K562 (cell line): Measurements from ENCODE around the gene GHRL. TPM values are rescaled to one million over a fixed set of nuclear protein-coding genes. Genes with fewer than 3 reads are reported as not detected.

Experiments
- ATAC-seq: fragments of 200-7000 bp; cut with Tn5 transposase; 3 replicates; pipeline ENCODE4 v1.9.1; 2020; ENCODE audit warnings: moderate library complexity
- BruUV-seq: library from RNA; stranded (reverse); fragments of 400-500 nt; replicated peaks from 2 replicates; lab custom pipeline; 2021; lab: Mats Ljungman, UMichigan
- CTCF ChIA-PET: fragments of 300-600 bp; formaldehyde crosslinking; extraction: SDS; loops from one replicate; lab custom pipeline; 2021; ENCODE audit warnings: low intra/inter-chr PET ratio; lab: Yijun Ruan, JAX
- POLR2A ChIA-PET: fragments of 300-600, 350-650 bp; sonication (Branson Sonifier 250); formaldehyde crosslinking; extraction: SDS; loops from one replicate; lab custom pipeline; 2021; ENCODE audit warnings: antibody characterized with exemption, inconsistent platforms; lab: Yijun Ruan, JAX
- DNase-seq, 4 experiments: peaks; one replicate each; pipeline versions ENCODE4 v3.0.0 to v3.0.0-alpha.2; 2011 to 2018; ENCODE audit warnings: low spot score in 3 of 4, mixed read lengths in 3 of 4; ENCODE audit errors: extremely low read depth in 1 of 4
- FAIRE-seq: peaks from 2 replicates; lab custom pipeline; 2011; peaks lifted over from hg19 to GRCh38; lab: Jason Lieb, UNC
- H2AFZ ChIP-seq: 2 replicates; pipeline ENCODE4 v1.6.0; 2011; ENCODE audit warnings: low read depth, low read length, control low read depth, inconsistent platforms
- H3K27ac ChIP-seq: fragments of 200-600 bp; 3 replicates; pipeline ENCODE4 v1.8.0; 2011; ENCODE audit warnings: low read depth, mild to moderate bottlenecking, control low read depth, inconsistent platforms, low read length, moderate library complexity, mixed read lengths; ENCODE audit errors: extremely low read depth
- H3K27me3 ChIP-seq, 2 experiments: fragments of 300-600 bp in 1 of 2; 2 replicates in 1 of 2; 3 replicates in 1 of 2; pipeline versions ENCODE4 v1.6.0 to v1.8.0; 2011; ENCODE audit warnings: inconsistent platforms in 2 of 2, low read length in 2 of 2, mild to moderate bottlenecking in 1 of 2, mixed read lengths in 1 of 2, moderate library complexity in 1 of 2; ENCODE audit not compliant: control insufficient read depth in 2 of 2, insufficient read depth in 2 of 2
- H3K36me3 ChIP-seq: fragments of 300-600 bp; 3 replicates; pipeline ENCODE4 v1.8.0; 2011; ENCODE audit warnings: mild to moderate bottlenecking, low read length, inconsistent platforms; ENCODE audit not compliant: control insufficient read depth, insufficient read depth
- H3K4me1 ChIP-seq, 2 experiments: fragments of 200-600 bp in 1 of 2; replicated peaks in 1 of 2; 2 replicates in 1 of 2; 3 replicates in 1 of 2; pipeline versions ENCODE4 v1.5.1 to v1.8.0; 2011; ENCODE audit warnings: inconsistent platforms in 2 of 2, low read length in 2 of 2, mild to moderate bottlenecking in 1 of 2, mixed read lengths in 1 of 2, moderate library complexity in 1 of 2; ENCODE audit not compliant: control insufficient read depth in 2 of 2, insufficient read depth in 2 of 2
- H3K4me2 ChIP-seq: 2 replicates; pipeline ENCODE4 v1.6.1; 2011; ENCODE audit warnings: low read length, control low read depth, inconsistent platforms, mixed read lengths; ENCODE audit not compliant: insufficient read depth
- H3K4me3 ChIP-seq: fragments of 200-600 bp; sonication (generic), shearing (Covaris generic); 2 replicates; pipeline ENCODE4 v1.5.1; 2016; ENCODE audit warnings: control low read depth, inconsistent platforms
- H3K79me2 ChIP-seq: fragments of 200-600 bp; 3 replicates; pipeline ENCODE4 v1.8.0; 2011; ENCODE audit warnings: low read length, inconsistent platforms; ENCODE audit not compliant: control insufficient read depth, insufficient read depth
- H3K9ac ChIP-seq, 2 experiments: 2 replicates each; pipeline versions ENCODE4 v1.6.0 to v1.6.1; 2011; ENCODE audit warnings: low read depth in 2 of 2, low read length in 2 of 2, control low read depth in 1 of 2, inconsistent platforms in 1 of 2, mild to moderate bottlenecking in 1 of 2, mixed read lengths in 1 of 2; ENCODE audit not compliant: insufficient read depth in 1 of 2
- H3K9me1 ChIP-seq: one replicate; pipeline ENCODE4 v1.6.0; 2011; ENCODE audit warnings: inconsistent platforms, mild to moderate bottlenecking, low read length, moderate library complexity; ENCODE audit not compliant: control insufficient read depth, insufficient read depth
- H3K9me3 ChIP-seq: replicated peaks from 2 replicates; pipeline ENCODE4 v1.5.1; 2011; ENCODE audit warnings: low read depth, low read length, inconsistent platforms; ENCODE audit not compliant: control insufficient read depth, insufficient read depth
- H4K20me1 ChIP-seq: replicated peaks from 2 replicates; pipeline ENCODE4 v1.6.1; 2011; ENCODE audit warnings: low read length, inconsistent platforms, mixed read lengths; ENCODE audit not compliant: control insufficient read depth, insufficient read depth
- LEF1 ChIP-seq: fragments of 450-650 bp; IDR thresholded peaks from 2 replicates; pipeline ENCODE4 v1.6.1; 2016; ENCODE audit warnings: mild to moderate bottlenecking
- PREB ChIP-seq: sonication (generic); formaldehyde crosslinking; IDR thresholded peaks from 2 replicates; pipeline ENCODE4 v1.8.1; 2023; ENCODE audit warnings: mild to moderate bottlenecking, missing genetic modification reagents
- PRMT5 ChIP-seq: sonication (generic); formaldehyde crosslinking; IDR thresholded peaks from 2 replicates; pipeline ENCODE4 v1.5.0; 2020; ENCODE audit warnings: missing genetic modification reagents
- SMAD3 ChIP-seq: fragments of 450-650 bp; formaldehyde crosslinking; conservative IDR thresholded peaks from 2 replicates; pipeline ENCODE4 v1.4.0; 2020; ENCODE audit warnings: mild to moderate bottlenecking
- TEAD4 ChIP-seq, 2 experiments: sonication (generic) in 1 of 2; formaldehyde crosslinking in 1 of 2; IDR thresholded peaks; 2 replicates each; pipeline versions ENCODE4 v1.6.1 to v1.8.0; 2012 to 2022; ENCODE audit warnings: borderline replicate concordance in 1 of 2, inconsistent platforms in 1 of 2, low read length in 1 of 2, mild to moderate bottlenecking in 1 of 2, missing genetic modification reagents in 1 of 2
- THAP7 ChIP-seq: fragments of 250-450 bp; sonication (Bioruptor Pico); IDR thresholded peaks from 2 replicates; pipeline ENCODE4 v1.5.0; 2021
- USF1 ChIP-seq: sonication (generic); formaldehyde crosslinking; IDR thresholded peaks from 2 replicates; pipeline ENCODE4 v1.9.0; 2022; ENCODE audit warnings: mild to moderate bottlenecking, missing genetic modification reagents
- XRCC3 ChIP-seq: fragments of 450-650 bp; IDR thresholded peaks from 2 replicates; pipeline ENCODE4 v1.6.1; 2017; ENCODE audit warnings: mild to moderate bottlenecking, moderate library complexity
- ZBED1 ChIP-seq: IDR thresholded peaks from 2 replicates; pipeline ENCODE4 v1.6.1; 2014
- ZNF121 ChIP-seq: sonication (generic); formaldehyde crosslinking; conservative IDR thresholded peaks from 2 replicates; pipeline ENCODE4 v1.8.0; 2022; ENCODE audit warnings: missing genetic modification reagents
- ZNF444 ChIP-seq: fragments of 250-450 bp; sonication (Bioruptor Pico); IDR thresholded peaks from 2 replicates; pipeline ENCODE4 v1.4.0; 2020; ENCODE audit warnings: mild to moderate bottlenecking, moderate library complexity
- ZNF561 ChIP-seq: fragments of 450-650 bp; formaldehyde crosslinking; conservative IDR thresholded peaks from 2 replicates; pipeline ENCODE4 v1.4.0; 2020; ENCODE audit warnings: mild to moderate bottlenecking, moderate library complexity
- WGBS: fragments of 100-300 bp; shearing (Covaris generic); methylation state at CpG from one replicate; pipeline ENCODE4 v1.1.6; 2016; ENCODE audit warnings: low coverage, mixed read lengths; ENCODE audit not compliant: insufficient coverage; ENCODE audit errors: missing lambda C conversion rate; 5-methylcytosine and 5-hydroxymethylcytosine counted together
- in situ Hi-C: fragments of 300-500 bp; cut with MboI; formaldehyde crosslinking; loops from 4 replicates; pipeline ENCODE4 v1.15.0; 2018; ENCODE audit warnings: inconsistent platforms, mixed read lengths
- intact Hi-C: fragments of 100-400 bp; cut with micrococcal nuclease; formaldehyde crosslinking; loops from 2 replicates; pipeline ENCODE4 v1.14.2; 2022
- polyA plus RNA-seq, 8 experiments: library from polyadenylated mRNA; depleted of rRNA in 4 of 8; stranded (reverse) in 5 of 8; unstranded in 3 of 8; fragments of >200 nt; fragmentation: Nextera tagmentation in 2 of 8; fragmentation: Illumina TruSeq in 1 of 8; extraction: Ambion mirVana in 2 of 8; extraction: Trizol in 1 of 8; gene quantifications; 2 replicates each; pipeline versions ENCODE4 v1.2.1 to v1.2.3, GENCODE V29; 2011 to 2014; ENCODE audit warnings: inconsistent platforms in 1 of 8, missing spikeins in 1 of 8
- total RNA-seq, 7 experiments: library from RNA; depleted of rRNA in 6 of 7; stranded (reverse); fragments of >200 nt in 6 of 7; fragmentation: Illumina TruSeq in 2 of 7; extraction: Trizol in 2 of 7; gene quantifications; 2 replicates each; pipeline versions ENCODE4 v1.2.1 to v1.2.3, GENCODE V29; 2011 to 2021; ENCODE audit warnings: low replicate concordance in 1 of 7

Gene GHRL
- total and polyA plus RNA-seq, 9 of the 15 experiments (the other 6 are each of a cell fraction or from before 2014, with no cell fraction given), result 0.08 to 0.29 (median 0.15) TPM; not detected in 5

GRCh38 chr3:10308678-10309077 lies 15.9 kb upstream of the GHRL start:
- CTCF ChIA-PET, result no interaction called here
- Histone ChIP-seq H3K27me3 (no peaks in the 10 kb centered on the region), H3K4me3 (no peak overlapping the region), H3K4me2 (no peak overlapping the region), H3K27ac (no peak overlapping the region), H2AFZ (no peak overlapping the region), H3K9ac (no peak overlapping the region), H3K9me3 (no peaks in the 10 kb centered on the region), H3K9me1 (peaks cover 4% of the 10 kb centered on the region), H4K20me1 (peaks cover 5% of the 10 kb centered on the region), H3K79me2 (no peaks in the 10 kb centered on the region), H3K36me3 (peaks cover 94% of the 10 kb centered on the region), H3K4me1 (peaks cover 0 to 5% of the 10 kb centered on the region in 2 experiments; a peak in 2 of 5 replicates)
- DNase-seq, result no peak
- BruUV-seq, result no TSS peak
- no peak for FAIRE-seq
- POLR2A ChIA-PET, result interaction anchor here (1.1 to 1.3 kb wide), 3 partner anchors 9 to 516 kb away, joined by 4 to 5 read pairs (median 4); partner anchors contain the start of gene ARPC4
- 94% methylated on average over 6 of the region's 7 CpGs for WGBS
- intact Hi-C loops, result no loop called here
- in situ Hi-C loops, result loop anchor here (25.0 kb wide), 1 partner anchor 796 kb away; no protein-coding TSS in a partner anchor
- peak; percentile 77 for TF ChIP-seq ZNF121 (CRISPR knock-in tag)
- TF ChIP-seq ZNF561 (CRISPR knock-in tag), result no peak
- ATAC-seq, result no peak

- no peak overlapping the region for H3K9ac ChIP-seq
- DNase-seq, result no peak
- peaks cover 94% of the 10 kb centered on the region for H3K36me3 ChIP-seq
- peaks cover 4% of the 10 kb centered on the region for H3K9me1 ChIP-seq
- H3K4me2 ChIP-seq, result no peak overlapping the region
- intact Hi-C loops (no loop called here), in situ Hi-C loops (loop anchor here (25.0 kb wide), 1 partner anchor 794 kb away; no protein-coding TSS in a partner anchor)
- H2AFZ ChIP-seq, result no peak overlapping the region
- CTCF ChIA-PET, result no interaction called here
- no peak for ATAC-seq
- no peaks in the 10 kb centered on the region for H3K27me3 ChIP-seq
- POLR2A ChIA-PET, result interaction anchor here (0.6 to 6.9 kb wide), 6 partner anchors 10 to 163 kb away, joined by 3 to 49 read pairs (median 16); partner anchors contain the start of genes GHRL and SEC13
- H3K9me3 ChIP-seq, result no peaks in the 10 kb centered on the region
- no peak overlapping the region for H3K4me3 ChIP-seq
- H3K79me2 ChIP-seq, result no peaks in the 10 kb centered on the region
- H3K27ac ChIP-seq, result no peak overlapping the region
- no TSS peak for BruUV-seq
- whole genome bisulfite sequencing, result 95% methylated on average over 3 of the region's 3 CpGs
- H4K20me1 ChIP-seq, result no peaks in the 10 kb centered on the region; the same call in none of the 2 replicates
- FAIRE-seq, result no peak
- no peaks in the 10 kb centered on the region; a peak in 1 of 5 replicates for H3K4me1 ChIP-seq
- TF ChIP-seq PRMT5 (CRISPR knock-in tag) (no peak), LEF1 (no peak), THAP7 (no peak), SMAD3 (CRISPR knock-in tag) (no peak), USF1 (no peak), ZNF444 (CRISPR knock-in tag) (no peak), XRCC3 (no peak), TEAD4 (IDR thresholded peaks at IDR 0.05; ENCODE audit: low read length) (no peak), TEAD4 (CRISPR knock-in tag; IDR thresholded peaks at IDR 0.05; ENCODE audit: borderline replicate concordance) (no peak), ZBED1 (no peak), PREB (CRISPR knock-in tag) (no peak)
Measured at GRCh38 chr3:10306156-10306555, 13.4 kb upstream of the GHRL start.
